ENCODE data around the gene SLC18B1.

GRCh38 chr6:132734694-132735236, 63.7 kb downstream of the SLC18B1 start:
- TF ChIP-seq CTCF (IDR thresholded peaks at IDR 0.05) (no peak), POLR2A (IDR thresholded peaks at IDR 0.05) (no peak)
